Measurements from ENCODE around the gene CAMK4. TPM values are rescaled to one million over a fixed set of nuclear protein-coding genes. Genes with fewer than 3 reads are reported as not detected.

The CAMK4 gene
- total RNA-seq, 4 donors from 2014 or later = 3.5 to 38.8 (median 6.2) TPM

DNA sequence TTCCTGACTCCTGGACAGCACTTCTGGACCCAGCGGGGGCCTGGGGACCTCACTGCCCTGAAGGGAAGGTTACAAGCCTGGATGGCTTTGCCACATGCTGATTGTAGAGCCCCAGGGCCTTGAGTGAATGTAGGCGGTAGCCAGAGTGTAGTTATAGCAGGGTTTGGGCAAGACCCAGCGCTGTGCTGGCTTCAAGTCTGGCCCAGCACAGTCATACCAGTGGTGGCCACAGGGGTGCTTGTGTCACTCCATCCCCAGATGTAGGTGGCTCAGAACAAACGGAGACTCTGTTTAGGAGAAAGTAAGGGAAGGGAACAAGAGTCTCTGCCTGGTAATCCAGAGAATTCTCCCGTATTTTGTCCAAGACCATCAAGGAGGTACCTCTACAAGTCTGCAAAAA, 203.6 kb downstream of the CAMK4 start:
- Histone ChIP-seq H3K27ac (no peak overlapping the region), H3K4me1 (no peaks in the 10 kb centered on the region), H3K4me3 (no peak overlapping the region), H3K27me3 (no peaks in the 10 kb centered on the region), H3K36me3 (no peaks in the 10 kb centered on the region), H3K9me3 (no peaks in the 10 kb centered on the region)
- TF ChIP-seq POLR2A (IDR thresholded peaks at IDR 0.05) = no peak
- TF ChIP-seq, protein P1, sequence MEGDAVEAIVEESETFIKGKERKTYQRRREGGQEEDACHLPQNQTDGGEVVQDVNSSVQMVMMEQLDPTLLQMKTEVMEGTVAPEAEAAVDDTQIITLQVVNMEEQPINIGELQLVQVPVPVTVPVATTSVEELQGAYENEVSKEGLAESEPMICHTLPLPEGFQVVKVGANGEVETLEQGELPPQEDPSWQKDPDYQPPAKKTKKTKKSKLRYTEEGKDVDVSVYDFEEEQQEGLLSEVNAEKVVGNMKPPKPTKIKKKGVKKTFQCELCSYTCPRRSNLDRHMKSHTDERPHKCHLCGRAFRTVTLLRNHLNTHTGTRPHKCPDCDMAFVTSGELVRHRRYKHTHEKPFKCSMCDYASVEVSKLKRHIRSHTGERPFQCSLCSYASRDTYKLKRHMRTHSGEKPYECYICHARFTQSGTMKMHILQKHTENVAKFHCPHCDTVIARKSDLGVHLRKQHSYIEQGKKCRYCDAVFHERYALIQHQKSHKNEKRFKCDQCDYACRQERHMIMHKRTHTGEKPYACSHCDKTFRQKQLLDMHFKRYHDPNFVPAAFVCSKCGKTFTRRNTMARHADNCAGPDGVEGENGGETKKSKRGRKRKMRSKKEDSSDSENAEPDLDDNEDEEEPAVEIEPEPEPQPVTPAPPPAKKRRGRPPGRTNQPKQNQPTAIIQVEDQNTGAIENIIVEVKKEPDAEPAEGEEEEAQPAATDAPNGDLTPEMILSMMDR (IDR thresholded peaks at IDR 0.05) = no peak
- DNase-seq = no peak

GRCh38 chr5:111432883-111433536, 208.8 kb downstream of the CAMK4 start:
- no peaks in the 10 kb centered on the region for H3K36me3 ChIP-seq
- H3K27ac ChIP-seq = no peak overlapping the region
- H3K4me1 ChIP-seq = no peaks in the 10 kb centered on the region
- no peaks in the 10 kb centered on the region for H3K9me3 ChIP-seq
- no peak for TF ChIP-seq POLR2A (IDR thresholded peaks at IDR 0.05)
- TF ChIP-seq, protein P1 (IDR thresholded peaks at IDR 0.05) = no peak
- DNase-seq = no peak
- H3K4me3 ChIP-seq = no peak overlapping the region
- no peaks in the 10 kb centered on the region for H3K27me3 ChIP-seq

GRCh38 chr5:111434800-111435199, 210.6 kb downstream of the CAMK4 start:
- Histone ChIP-seq H3K27me3 (no peaks in the 10 kb centered on the region), H3K27ac (no peak overlapping the region), H3K9me3 (no peaks in the 10 kb centered on the region), H3K36me3 (no peaks in the 10 kb centered on the region), H3K4me3 (no peak overlapping the region), H3K4me1 (no peaks in the 10 kb centered on the region)
- TF ChIP-seq POLR2A (IDR thresholded peaks at IDR 0.05) = no peak
- TF ChIP-seq, protein P1 (IDR thresholded peaks at IDR 0.05) = no peak
- DNase-seq = no peak

GRCh38 chr5:111439473-111440075, 215.4 kb downstream of the CAMK4 start:
- Histone ChIP-seq H3K27me3 (no peaks in the 10 kb centered on the region), H3K4me3 (no peak overlapping the region), H3K9me3 (no peaks in the 10 kb centered on the region), H3K36me3 (no peaks in the 10 kb centered on the region), H3K4me1 (no peaks in the 10 kb centered on the region), H3K27ac (no peak overlapping the region)
- no peak for DNase-seq
- TF ChIP-seq, protein P1 (IDR thresholded peaks at IDR 0.05) = no peak
- TF ChIP-seq POLR2A (IDR thresholded peaks at IDR 0.05) = no peak

DNA sequence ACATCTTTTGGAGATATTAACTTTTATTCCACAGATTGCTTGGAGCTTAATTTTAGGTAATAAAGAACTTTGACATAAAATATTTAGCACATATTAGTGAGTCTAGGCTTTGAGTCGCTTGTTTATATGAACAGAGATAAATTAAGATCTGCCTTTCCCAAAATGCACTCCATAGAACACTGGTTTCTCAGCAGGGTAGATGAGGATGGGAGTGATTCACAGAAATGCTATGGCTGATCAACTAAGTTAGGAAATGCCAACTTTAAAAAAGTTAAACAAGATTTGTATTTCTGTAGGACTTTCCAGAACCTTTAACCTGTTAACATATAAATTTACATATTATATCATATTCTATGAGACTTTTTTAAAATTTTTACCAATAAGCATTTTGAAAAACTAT, 222.9 kb downstream of the CAMK4 start:
- no peak overlapping the region for H3K4me3 ChIP-seq
- H3K36me3 ChIP-seq = no peaks in the 10 kb centered on the region
- H3K4me1 ChIP-seq = no peaks in the 10 kb centered on the region
- H3K9me3 ChIP-seq = no peaks in the 10 kb centered on the region
- no peak for DNase-seq
- no peaks in the 10 kb centered on the region for H3K27me3 ChIP-seq
- no peak overlapping the region for H3K27ac ChIP-seq
- TF ChIP-seq, protein P1 (IDR thresholded peaks at IDR 0.05) = no peak
- TF ChIP-seq POLR2A (IDR thresholded peaks at IDR 0.05) = no peak
